Parathyroid adenoma (tissue), 2 donors: ENCODE measurements around the gene TBC1D5.

Source experiments
- H2AFZ ChIP-seq: fragments of 300-600 bp; sonication (generic); one replicate; pipeline ENCODE4 v1.7.0; 2017; ENCODE audit warnings: antibody characterized with exemption, mild to moderate bottlenecking
- H3K27ac ChIP-seq: fragments of 300-600 bp; sonication (generic); one replicate; pipeline ENCODE4 v1.7.0; 2017
- H3K27me3 ChIP-seq: fragments of 300-600 bp; sonication (generic); one replicate; pipeline ENCODE4 v1.7.0; 2017; ENCODE audit warnings: low read length; ENCODE audit not compliant: control insufficient read depth, insufficient read depth
- H3K36me3 ChIP-seq: fragments of 300-600 bp; sonication (generic); one replicate; pipeline ENCODE4 v1.7.0; 2017; ENCODE audit warnings: low read length; ENCODE audit not compliant: control insufficient read depth, insufficient read depth
- H3K4me1 ChIP-seq: fragments of 300-600 bp; sonication (generic); one replicate; pipeline ENCODE4 v1.7.0; 2017; ENCODE audit warnings: control low read depth
- H3K4me2 ChIP-seq: fragments of 300-600 bp; sonication (generic); one replicate; pipeline ENCODE4 v1.7.0; 2017; ENCODE audit warnings: low read length
- H3K4me3 ChIP-seq: fragments of 300-600 bp; sonication (generic); one replicate; pipeline ENCODE4 v1.7.0; 2017; ENCODE audit warnings: low read depth, low read length
- H3K79me2 ChIP-seq: fragments of 300-600 bp; sonication (generic); one replicate; pipeline ENCODE4 v1.7.0; 2017; ENCODE audit warnings: control low read depth
- H3K9ac ChIP-seq: fragments of 300-600 bp; sonication (generic); one replicate; pipeline ENCODE4 v1.7.0; 2017; ENCODE audit warnings: mild to moderate bottlenecking
- H3K9me3 ChIP-seq: fragments of 300-600 bp; sonication (generic); one replicate; pipeline ENCODE4 v1.7.0; 2017; ENCODE audit warnings: low read length; ENCODE audit not compliant: control insufficient read depth
- CTCF ChIP-seq: fragments of 300-600 bp; sonication (generic); IDR thresholded peaks from one replicate; pipeline ENCODE4 v1.7.0; 2017; ENCODE audit warnings: antibody characterized with exemption, mild to moderate bottlenecking
- donor health status: primary hyperparathyroidism.

TBC1D5 gene

GRCh38 chr3:17585394-17586325 lies 156.8 kb downstream of the TBC1D5 start:
- Histone ChIP-seq H3K4me3 (no peak overlapping the region), H3K4me2 (no peak overlapping the region), H3K27me3 (no peaks in the 10 kb centered on the region), H3K36me3 (no peaks in the 10 kb centered on the region), H2AFZ (no peak overlapping the region), H3K9ac (no peak overlapping the region), H3K27ac (no peak overlapping the region), H3K9me3 (no peaks in the 10 kb centered on the region), H3K4me1 (no peaks in the 10 kb centered on the region), H3K79me2 (no peaks in the 10 kb centered on the region)
- TF ChIP-seq CTCF: no peak

- H3K79me2 ChIP-seq: no peaks in the 10 kb centered on the region
- TF ChIP-seq CTCF: no peak
These were observed 158.4 kb downstream of the TBC1D5 start for GRCh38 chr3:17584066-17584465.

GRCh38 chr3:17583530-17583929 lies 158.9 kb downstream of the TBC1D5 start:
- Histone ChIP-seq H3K36me3 (no peaks in the 10 kb centered on the region), H3K27me3 (no peaks in the 10 kb centered on the region), H3K27ac (no peak overlapping the region), H2AFZ (no peak overlapping the region), H3K79me2 (no peaks in the 10 kb centered on the region), H3K9ac (no peak overlapping the region), H3K4me3 (no peak overlapping the region), H3K9me3 (no peaks in the 10 kb centered on the region), H3K4me1 (no peaks in the 10 kb centered on the region), H3K4me2 (no peak overlapping the region)
- TF ChIP-seq CTCF: no peak

More at GRCh38 chr3:17584066-17584465, 158.4 kb downstream of the TBC1D5 start:
- Histone ChIP-seq H3K4me3 (no peak overlapping the region), H2AFZ (no peak overlapping the region), H3K9me3 (no peaks in the 10 kb centered on the region), H3K4me1 (no peaks in the 10 kb centered on the region), H3K27ac (no peak overlapping the region), H3K4me2 (no peak overlapping the region), H3K27me3 (no peaks in the 10 kb centered on the region), H3K9ac (no peak overlapping the region), H3K36me3 (no peaks in the 10 kb centered on the region)

GRCh38 chr3:17581421-17582080 lies 160.9 kb downstream of the TBC1D5 start:
- H3K27me3 ChIP-seq: no peaks in the 10 kb centered on the region
- H3K36me3 ChIP-seq: no peaks in the 10 kb centered on the region
- no peaks in the 10 kb centered on the region for H3K79me2 ChIP-seq
- no peak overlapping the region for H3K9ac ChIP-seq
- H3K27ac ChIP-seq: no peak overlapping the region
- H2AFZ ChIP-seq: no peak overlapping the region
- H3K9me3 ChIP-seq: no peaks in the 10 kb centered on the region
- TF ChIP-seq CTCF: no peak
- no peaks in the 10 kb centered on the region for H3K4me1 ChIP-seq
- no peak overlapping the region for H3K4me2 ChIP-seq
- H3K4me3 ChIP-seq: no peak overlapping the region
